Measurements from ENCODE around the gene GPR139. TPM values are rescaled to one million over a fixed set of nuclear protein-coding genes. Genes with fewer than 3 reads are reported as not detected.

GPR139 gene
- not detected for total RNA-seq
- long read RNA-seq = 0 reads

GRCh38 chr16:20073203-20074098 is at the start of gene GPR139:
Gene GPR139 (minus strand): TSS chr16:20073890. CDS start chr16:20073616, 274 bp downstream.
- intact Hi-C loops (cut with DNase I) = no loop called here
- no peak for ATAC-seq
- DNase-seq = no peak

- DNase-seq (no peak), ATAC-seq (no peak)
- intact Hi-C loops (cut with DNase I) = no loop called here
Observed at GRCh38 chr16:20122011-20122410, 48.3 kb upstream of the GPR139 start.

- ATAC-seq (peak in 1 of 2 donors; percentile 89), DNase-seq (peak; percentile 29)
- intact Hi-C loops (cut with DNase I) = no loop called here
Observed at GRCh38 chr16:20114356-20114755, 40.7 kb upstream of the GPR139 start.

GRCh38 chr16:20111143-20111542 is 37.5 kb upstream of the GPR139 start:
- ATAC-seq = no peak
- intact Hi-C loops (cut with DNase I) = no loop called here
- no peak for DNase-seq

- DNase-seq (no peak), ATAC-seq (no peak)
- intact Hi-C loops (cut with DNase I) = no loop called here
Observed at GRCh38 chr16:20107083-20107482, 33.4 kb upstream of the GPR139 start.

GRCh38 chr16:20104563-20105183 is 31.0 kb upstream of the GPR139 start:
- intact Hi-C loops (cut with DNase I) = no loop called here
- DNase-seq (no peak), ATAC-seq (no peak)

- intact Hi-C loops (cut with DNase I) = no loop called here
- no peak for DNase-seq
- ATAC-seq = no peak
Observed at GRCh38 chr16:20102521-20102920, 28.8 kb upstream of the GPR139 start.

GRCh38 chr16:20102021-20102420 is 28.3 kb upstream of the GPR139 start:
- DNase-seq = no peak
- intact Hi-C loops (cut with DNase I) = no loop called here
- no peak for ATAC-seq

- intact Hi-C loops (cut with DNase I) = no loop called here
- ATAC-seq (no peak), DNase-seq (no peak)
Observed at GRCh38 chr16:20099375-20099774, 25.7 kb upstream of the GPR139 start.

GRCh38 chr16:20094157-20094556 is 20.5 kb upstream of the GPR139 start:
- ATAC-seq = no peak
- intact Hi-C loops (cut with DNase I) = no loop called here
- no peak for DNase-seq

GRCh38 chr16:20089246-20089965 is 15.7 kb upstream of the GPR139 start:
- ATAC-seq (no peak), DNase-seq (no peak)
- intact Hi-C loops (cut with DNase I) = no loop called here

- intact Hi-C loops (cut with DNase I) = no loop called here
- no peak for ATAC-seq
- no peak for DNase-seq
Observed at GRCh38 chr16:20084624-20085226, 11.0 kb upstream of the GPR139 start.

- intact Hi-C loops (cut with DNase I) = no loop called here
- DNase-seq (no peak), ATAC-seq (no peak)
Observed at GRCh38 chr16:20079106-20079505, 5.4 kb upstream of the GPR139 start.

GRCh38 chr16:20075243-20075642 is 1.6 kb upstream of the GPR139 start:
- DNase-seq = no peak
- ATAC-seq = no peak
- intact Hi-C loops (cut with DNase I) = no loop called here

- no peak for DNase-seq
- no peak for ATAC-seq
- intact Hi-C loops (cut with DNase I) = no loop called here
Observed at GRCh38 chr16:20074099-20074991, 655 bp upstream of the GPR139 start.

GRCh38 chr16:20072874-20073202 is 852 bp downstream of the GPR139 start:
- DNase-seq (no peak), ATAC-seq (no peak)
- intact Hi-C loops (cut with DNase I) = no loop called here

GRCh38 chr16:20072146-20072873 is 1.4 kb downstream of the GPR139 start:
- no peak for DNase-seq
- intact Hi-C loops (cut with DNase I) = no loop called here
- no peak for ATAC-seq

- peak; percentile 25 for DNase-seq
- no peak for ATAC-seq
- intact Hi-C loops (cut with DNase I) = no loop called here
Observed at GRCh38 chr16:20064931-20065330, 8.8 kb downstream of the GPR139 start.
